ENCODE results near the gene P2RY12. TPM values are rescaled to one million over a fixed set of nuclear protein-coding genes. Genes with fewer than 3 reads are reported as not detected.

The P2RY12 gene
- total and polyA plus RNA-seq, 2 donors (not counting 3 experiments of a cell fraction or from before 2014, with no cell fraction given) = not detected

DNA sequence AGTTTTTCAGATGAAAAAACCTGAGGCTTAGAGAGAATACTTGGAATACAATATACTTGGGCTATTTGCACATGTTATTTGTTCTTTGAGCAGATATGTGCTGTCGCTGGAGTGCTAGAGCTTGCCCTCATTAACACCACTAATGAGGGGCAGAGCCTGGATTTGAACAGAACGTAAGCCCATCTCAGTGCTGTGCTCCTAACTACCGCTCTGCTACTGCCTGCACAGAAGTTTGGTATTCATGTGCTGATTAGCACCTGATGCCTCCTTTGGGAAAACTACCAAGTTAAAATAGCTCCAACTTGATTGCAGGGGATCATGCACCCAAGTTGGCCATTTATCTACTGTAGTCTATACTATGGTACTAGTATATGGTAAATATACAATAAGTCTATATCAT, 71.6 kb downstream of the P2RY12 start:
- Histone ChIP-seq H3K27me3 (ENCODE audit: control insufficient read depth in 2 of 2, insufficient read depth in 2 of 2, low read length in 2 of 2) (no peaks in the 10 kb centered on the region), H3K4me3 (replicated peaks in 1 of 3; ENCODE audit: insufficient read depth in 1 of 3, low read depth in 1 of 3, low read length in 3 of 3) (no peak overlapping the region), H3K4me1 (ENCODE audit: control insufficient read depth, extremely low read depth, insufficient read depth, low read length) (no peaks in the 10 kb centered on the region), H3K9me3 (replicated peaks; ENCODE audit: control insufficient read depth, insufficient read depth, low read length) (no peaks in the 10 kb centered on the region), H3K27ac (ENCODE audit: insufficient read depth, low read depth, low read length) (no peak overlapping the region), H3K36me3 (ENCODE audit: control insufficient read depth in 2 of 2, extremely low read depth in 1 of 2, insufficient read depth in 2 of 2, low read length in 2 of 2) (no peaks in the 10 kb centered on the region), H3K9me1 (replicated peaks; ENCODE audit: control insufficient read depth, extremely low read depth, insufficient read depth, low read length) (no peaks in the 10 kb centered on the region), H3K79me2 (ENCODE audit: control insufficient read depth, insufficient read depth, low read length) (no peaks in the 10 kb centered on the region), H4K20me1 (replicated peaks; ENCODE audit: control insufficient read depth, extremely low read depth, insufficient read depth, low read length) (no peaks in the 10 kb centered on the region), H2AFZ (ENCODE audit: low read depth, low read length) (no peak overlapping the region), H3K9ac (replicated peaks; ENCODE audit: extremely low read depth, insufficient read depth, low read length) (no peak overlapping the region), H3K4me2 (ENCODE audit: insufficient read depth, low read length) (no peak overlapping the region)
- dilution Hi-C loops (cut with MboI; ENCODE audit: extremely low pct_ligation_motif_present, low sequenced_read_pairs) (no loop called here), intact Hi-C loops (cut with micrococcal nuclease) (no loop called here)
- no peak for FAIRE-seq
- BruUV-seq (replicated peaks) = no TSS peak
- POLR2A ChIA-PET = no interaction called here
- no peak for DNase-seq (ENCODE audit: low read depth, low spot score)
- CTCF ChIA-PET = interaction anchor here (1.2 to 1.6 kb wide), 2 partner anchors 13 to 15 kb away, joined by 4 read pairs; no protein-coding TSS in a partner anchor
- TF ChIP-seq, protein P1, sequence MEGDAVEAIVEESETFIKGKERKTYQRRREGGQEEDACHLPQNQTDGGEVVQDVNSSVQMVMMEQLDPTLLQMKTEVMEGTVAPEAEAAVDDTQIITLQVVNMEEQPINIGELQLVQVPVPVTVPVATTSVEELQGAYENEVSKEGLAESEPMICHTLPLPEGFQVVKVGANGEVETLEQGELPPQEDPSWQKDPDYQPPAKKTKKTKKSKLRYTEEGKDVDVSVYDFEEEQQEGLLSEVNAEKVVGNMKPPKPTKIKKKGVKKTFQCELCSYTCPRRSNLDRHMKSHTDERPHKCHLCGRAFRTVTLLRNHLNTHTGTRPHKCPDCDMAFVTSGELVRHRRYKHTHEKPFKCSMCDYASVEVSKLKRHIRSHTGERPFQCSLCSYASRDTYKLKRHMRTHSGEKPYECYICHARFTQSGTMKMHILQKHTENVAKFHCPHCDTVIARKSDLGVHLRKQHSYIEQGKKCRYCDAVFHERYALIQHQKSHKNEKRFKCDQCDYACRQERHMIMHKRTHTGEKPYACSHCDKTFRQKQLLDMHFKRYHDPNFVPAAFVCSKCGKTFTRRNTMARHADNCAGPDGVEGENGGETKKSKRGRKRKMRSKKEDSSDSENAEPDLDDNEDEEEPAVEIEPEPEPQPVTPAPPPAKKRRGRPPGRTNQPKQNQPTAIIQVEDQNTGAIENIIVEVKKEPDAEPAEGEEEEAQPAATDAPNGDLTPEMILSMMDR (IDR thresholded peaks at IDR 0.05; ENCODE audit: extremely low read depth in 1 of 2, insufficient read depth in 1 of 2, low read depth in 1 of 2, low read length in 2 of 2) = no peak
- TF ChIP-seq JUN (IDR thresholded peaks at IDR 0.05; ENCODE audit: borderline replicate concordance, insufficient read depth, insufficient read length, low read depth) = no peak
- TF ChIP-seq MYC (IDR thresholded peaks at IDR 0.05; ENCODE audit: low read depth, low read length) = no peak
- TF ChIP-seq FOS (IDR thresholded peaks at IDR 0.05; ENCODE audit: borderline replicate concordance, insufficient read depth, low read length) = no peak
- TF ChIP-seq POLR2A (IDR thresholded peaks at IDR 0.05; ENCODE audit: low read depth, low read length) = no peak
- TF ChIP-seq EZH2 (IDR thresholded peaks at IDR 0.05; ENCODE audit: borderline replicate concordance, low read depth, low read length, severe bottlenecking) = no peak
- no peak for TF ChIP-seq POLR2AphosphoS5 (IDR thresholded peaks at IDR 0.05; ENCODE audit: insufficient read depth, low read depth, low read length)
- no peak for TF ChIP-seq GATA2 (IDR thresholded peaks at IDR 0.05; ENCODE audit: insufficient read depth, insufficient read length, low read depth, low read length)
- TF ChIP-seq, protein P2, sequence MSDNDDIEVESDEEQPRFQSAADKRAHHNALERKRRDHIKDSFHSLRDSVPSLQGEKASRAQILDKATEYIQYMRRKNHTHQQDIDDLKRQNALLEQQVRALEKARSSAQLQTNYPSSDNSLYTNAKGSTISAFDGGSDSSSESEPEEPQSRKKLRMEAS (IDR thresholded peaks at IDR 0.05; ENCODE audit: insufficient read depth, insufficient read length) = no peak
